GM11168 (cell line): Measurements from ENCODE around the gene RAB3C.

Experiments used
- in situ Hi-C: fragments of 300-500 bp; cut with MboI; formaldehyde crosslinking; loops from one replicate; pipeline ENCODE4 v1.12.0; 2022; ENCODE audit warnings: low sequenced_read_pairs; ENCODE audit not compliant: unreplicated experiment

Gene RAB3C

GRCh38 chr5:58763390-58763789 lies 180.5 kb downstream of the RAB3C start:
- in situ Hi-C loops, result no loop called here

GRCh38 chr5:58764199-58764598 lies 181.3 kb downstream of the RAB3C start:
- in situ Hi-C loops, result no loop called here

GRCh38 chr5:58765058-58765457 lies 182.2 kb downstream of the RAB3C start:
- in situ Hi-C loops, result no loop called here

- in situ Hi-C loops, result no loop called here
These were observed 184.2 kb downstream of the RAB3C start for GRCh38 chr5:58767104-58767503.

GRCh38 chr5:58770136-58770535 lies 187.3 kb downstream of the RAB3C start:
- in situ Hi-C loops, result no loop called here

- in situ Hi-C loops, result no loop called here
These were observed 188.9 kb downstream of the RAB3C start for GRCh38 chr5:58771796-58772195.

- in situ Hi-C loops, result no loop called here
These were observed 191.0 kb downstream of the RAB3C start for GRCh38 chr5:58773744-58774441.

- in situ Hi-C loops, result no loop called here
These were observed 192.1 kb downstream of the RAB3C start for GRCh38 chr5:58774937-58775336.

GRCh38 chr5:58775701-58776262 lies 192.9 kb downstream of the RAB3C start:
- in situ Hi-C loops, result no loop called here

GRCh38 chr5:58776559-58776958 lies 193.7 kb downstream of the RAB3C start:
- in situ Hi-C loops, result no loop called here

- in situ Hi-C loops, result no loop called here
These were observed 196.0 kb downstream of the RAB3C start for GRCh38 chr5:58778888-58779287.

GRCh38 chr5:58786035-58786434 lies 203.2 kb downstream of the RAB3C start:
- in situ Hi-C loops, result no loop called here

- in situ Hi-C loops, result no loop called here
These were observed 203.9 kb downstream of the RAB3C start for GRCh38 chr5:58786711-58787303.

- in situ Hi-C loops, result no loop called here
These were observed 205.1 kb downstream of the RAB3C start for GRCh38 chr5:58787987-58788386.

GRCh38 chr5:58793888-58794657 lies 211.2 kb downstream of the RAB3C start:
- in situ Hi-C loops, result no loop called here

GRCh38 chr5:58794875-58795274 lies 212.0 kb downstream of the RAB3C start:
- in situ Hi-C loops, result no loop called here

GRCh38 chr5:58795327-58795726 lies 212.5 kb downstream of the RAB3C start:
- in situ Hi-C loops, result no loop called here

- in situ Hi-C loops, result no loop called here
These were observed 214.1 kb downstream of the RAB3C start for GRCh38 chr5:58797021-58797420.

- in situ Hi-C loops, result no loop called here
These were observed 217.5 kb downstream of the RAB3C start for GRCh38 chr5:58800356-58800755.

- in situ Hi-C loops, result no loop called here
These were observed 218.1 kb downstream of the RAB3C start for GRCh38 chr5:58800861-58801540.

- in situ Hi-C loops, result no loop called here
These were observed 220.2 kb downstream of the RAB3C start for GRCh38 chr5:58803056-58803455.
